Activated B cell treated with CpG ODN at 0.5 μM for 24 hours (primary cell): ENCODE data around the gene RAB17. TPM values are rescaled to one million over a fixed set of nuclear protein-coding genes. Genes with fewer than 3 reads are reported as not detected.
"Not testable (repeated sequence)": the region's sequence is repeated elsewhere in the genome, so short reads cannot be mapped to it uniquely, and the experiment has no call there.

ENCODE experiments used
- ATAC-seq: fragments of 200-7000 bp; cut with Tn5 transposase; one replicate; pipeline ENCODE4 v1.10.0; 2021; ENCODE audit warnings: low read depth, mild to moderate bottlenecking, moderate library complexity
- CTCF ChIA-PET: fragments of 350-600 bp; sonication (Branson Sonifier 250); formaldehyde crosslinking; loops from one replicate; lab custom pipeline; 2021; ENCODE audit warnings: antibody characterized with exemption; lab: Charles Lee
- POLR2A ChIA-PET: fragments of 350-600 bp; sonication (Branson Sonifier 250); formaldehyde crosslinking; loops from one replicate; lab custom pipeline; 2021; ENCODE audit warnings: antibody characterized with exemption; lab: Charles Lee
- DNase-seq: peaks from one replicate; pipeline ENCODE4 v3.0.0; 2022
- H3K27ac Mint-ChIP-seq: one replicate; pipeline ENCODE4 v1.8.0; 2020; ENCODE audit warnings: mixed read lengths
- H3K27me3 Mint-ChIP-seq: one replicate; pipeline ENCODE4 v1.8.0; 2021; ENCODE audit warnings: mixed read lengths
- H3K36me3 Mint-ChIP-seq: one replicate; pipeline ENCODE4 v1.8.0; 2021; ENCODE audit warnings: low read depth, mixed read lengths
- H3K4me1 Mint-ChIP-seq: one replicate; pipeline ENCODE4 v1.8.0; 2021; ENCODE audit warnings: mixed read lengths
- H3K4me3 Mint-ChIP-seq: one replicate; pipeline ENCODE4 v1.8.0; 2020; ENCODE audit warnings: mild to moderate bottlenecking, mixed read lengths
- H3K9me3 Mint-ChIP-seq: one replicate; pipeline ENCODE4 v1.8.0; 2020; ENCODE audit warnings: mixed read lengths
- CTCF ChIP-seq: fragments of 200-600 bp; IDR thresholded peaks from one replicate; pipeline ENCODE4 v1.8.0; 2022; ENCODE audit warnings: antibody characterized with exemption, mild to moderate bottlenecking
- intact Hi-C: fragments of 100-400 bp; cut with micrococcal nuclease; formaldehyde crosslinking; loops from one replicate; pipeline ENCODE4 v1.15.1; 2024
- total RNA-seq: library from RNA; stranded (reverse); gene quantifications from 2 replicates; pipeline ENCODE4 v1.2.3, GENCODE V29; 2022

The RAB17 gene
- total RNA-seq, 1 donor from 2014 or later, result not detected

- Mint-ChIP-seq H3K36me3 (no peaks in the 10 kb centered on the region), H3K27ac (no peak overlapping the region), H3K4me3 (no peak overlapping the region), H3K9me3 (no peaks in the 10 kb centered on the region), H3K27me3 (peaks cover 11% of the 10 kb centered on the region), H3K4me1 (peaks cover 16% of the 10 kb centered on the region)
- no peak for TF ChIP-seq CTCF
- CTCF ChIA-PET, result no interaction called here
- DNase-seq, result no peak
- no peak for ATAC-seq
- intact Hi-C loops, result no loop called here
- POLR2A ChIA-PET, result no interaction called here
Observed at GRCh38 chr2:237612527-237613357, 22.2 kb upstream of the RAB17 start.

GRCh38 chr2:237606522-237606921 is 16.0 kb upstream of the RAB17 start:
- H3K4me3 Mint-ChIP-seq, H3K36me3 Mint-ChIP-seq, H3K27me3 Mint-ChIP-seq, DNase-seq, H3K27ac Mint-ChIP-seq, H3K9me3 Mint-ChIP-seq, ATAC-seq, POLR2A ChIA-PET: not testable (repeated sequence)
- H3K4me1 Mint-ChIP-seq, result peaks cover 27% of the 10 kb centered on the region
- intact Hi-C loops, result loop anchor here (10.0 kb wide), 1 partner anchor 1062 kb away; no protein-coding TSS in a partner anchor
- CTCF ChIA-PET, result interaction anchor here (0.6 kb wide), 1 partner anchor 85 kb away, joined by 3 read pairs; no protein-coding TSS in a partner anchor

GRCh38 chr2:237604960-237605359 is 14.4 kb upstream of the RAB17 start:
- H3K36me3 Mint-ChIP-seq, result no peaks in the 10 kb centered on the region
- CTCF ChIA-PET, result interaction anchor here (1.3 kb wide), 1 partner anchor 140 kb away, joined by 3 read pairs; no protein-coding TSS in a partner anchor
- no peak for DNase-seq
- ATAC-seq, result no peak
- H3K27ac Mint-ChIP-seq, result peak overlapping the region; percentile 20
- TF ChIP-seq CTCF, result no peak
- H3K27me3 Mint-ChIP-seq, result peaks cover 5% of the 10 kb centered on the region
- no peak overlapping the region for H3K4me3 Mint-ChIP-seq
- POLR2A ChIA-PET, result interaction anchor here (0.6 kb wide), 1 partner anchor 677 kb away, joined by 3 read pairs; no protein-coding TSS in a partner anchor
- no peaks in the 10 kb centered on the region for H3K9me3 Mint-ChIP-seq
- intact Hi-C loops, result loop anchor here (5.0 to 10.0 kb wide), 2 partner anchors 87 to 1060 kb away; no protein-coding TSS in a partner anchor
- peaks cover 27% of the 10 kb centered on the region for H3K4me1 Mint-ChIP-seq

- CTCF ChIA-PET, result interaction anchor here (1.3 kb wide), 2 partner anchors 32 to 141 kb away, joined by 3 to 4 read pairs; no protein-coding TSS in a partner anchor
- POLR2A ChIA-PET, result interaction anchor here (0.6 to 0.7 kb wide), 2 partner anchors 68 to 678 kb away, joined by 3 to 5 read pairs; no protein-coding TSS in a partner anchor
- H3K36me3 Mint-ChIP-seq, result no peaks in the 10 kb centered on the region
- no peaks in the 10 kb centered on the region for H3K9me3 Mint-ChIP-seq
- peaks cover 27% of the 10 kb centered on the region for H3K4me1 Mint-ChIP-seq
- intact Hi-C loops, result loop anchor here (5.0 to 10.0 kb wide), 2 partner anchors 88 to 1060 kb away; no protein-coding TSS in a partner anchor
- H3K27me3 Mint-ChIP-seq, result peaks cover 2% of the 10 kb centered on the region
- no peak for TF ChIP-seq CTCF
- DNase-seq (no peak), ATAC-seq (no peak)
- no peak overlapping the region for H3K4me3 Mint-ChIP-seq
- H3K27ac Mint-ChIP-seq, result peak overlapping the region; percentile 93
Observed at GRCh38 chr2:237604391-237604790, 13.9 kb upstream of the RAB17 start.

- peak; percentile 33 for DNase-seq
- Mint-ChIP-seq H3K9me3 (no peaks in the 10 kb centered on the region), H3K36me3 (no peaks in the 10 kb centered on the region), H3K27ac (peak overlapping the region; percentile 93), H3K4me1 (peaks cover 27% of the 10 kb centered on the region), H3K4me3 (peak overlapping the region; percentile 75), H3K27me3 (peaks cover 2% of the 10 kb centered on the region)
- peak; percentile 97 for ATAC-seq
- TF ChIP-seq CTCF, result no peak
- intact Hi-C loops, result loop anchor here (1.0 to 10.0 kb wide), 3 partner anchors 69 to 1059 kb away; no protein-coding TSS in a partner anchor
- ChIA-PET POLR2A (interaction anchor here (0.7 to 0.8 kb wide), 2 partner anchors 69 to 128 kb away, joined by 3 to 5 read pairs; no protein-coding TSS in a partner anchor), CTCF (interaction anchor here (1.2 to 1.3 kb wide), 3 partner anchors 22 to 141 kb away, joined by 4 to 5 read pairs (median 4); no protein-coding TSS in a partner anchor)
Observed at GRCh38 chr2:237603718-237604362, 13.3 kb upstream of the RAB17 start.
